OCI-LY7 (cell line): ENCODE measurements around the gene CDC42. TPM values are rescaled to one million over a fixed set of nuclear protein-coding genes. Genes with fewer than 3 reads are reported as not detected.

Source experiments
- BruUV-seq: library from RNA; stranded (reverse); fragments of 400-500 nt; replicated peaks from 2 replicates; lab custom pipeline; 2021; lab: Mats Ljungman, UMichigan
- CTCF ChIA-PET: fragments of 300-600 bp; sonication (Branson Sonifier 250); formaldehyde crosslinking; loops from one replicate; lab custom pipeline; 2022; ENCODE audit warnings: antibody characterized with exemption; ENCODE audit not compliant: unreplicated experiment; lab: Charles Lee
- POLR2A ChIA-PET: fragments of 300-600 bp; sonication (Branson Sonifier 250); formaldehyde crosslinking; loops from one replicate; lab custom pipeline; 2022; ENCODE audit warnings: antibody characterized with exemption; lab: Charles Lee
- DNase-seq: peaks from one replicate; pipeline ENCODE4 v3.0.0-alpha.2; 2015; ENCODE audit warnings: low spot score
- H2AFZ ChIP-seq: fragments of 200-600 bp; sonication (generic), shearing (Covaris generic); 2 replicates; pipeline ENCODE4 v1.6.1; 2014; ENCODE audit warnings: mild to moderate bottlenecking, antibody characterized with exemption, low read length, moderate library complexity
- H3K27ac ChIP-seq: fragments of 200-600 bp; sonication (generic); 2 replicates; pipeline ENCODE4 v1.5.1; 2014; ENCODE audit warnings: mixed run types, low read depth, mild to moderate bottlenecking, moderate library complexity, low read length, inconsistent platforms; ENCODE audit not compliant: poor library complexity, severe bottlenecking
- H3K36me3 ChIP-seq: fragments of 200-600 bp; sonication (generic); 2 replicates; pipeline ENCODE4 v1.6.1; 2014; ENCODE audit warnings: mild to moderate bottlenecking, antibody characterized with exemption, low read length, moderate library complexity, mixed read lengths; ENCODE audit not compliant: insufficient read depth
- H3K4me1 ChIP-seq: fragments of 200-600 bp; sonication (generic); 2 replicates; pipeline ENCODE4 v1.5.1; 2014; ENCODE audit warnings: mild to moderate bottlenecking, low read length; ENCODE audit not compliant: insufficient read depth, poor library complexity, severe bottlenecking
- H3K4me2 ChIP-seq: fragments of 200-600 bp; sonication (generic); 2 replicates; pipeline ENCODE4 v1.6.1; 2014; ENCODE audit warnings: mild to moderate bottlenecking, low read length
- H3K4me3 ChIP-seq: fragments of 200-600 bp; sonication (generic); 2 replicates; pipeline ENCODE4 v1.5.1; 2014; ENCODE audit warnings: mild to moderate bottlenecking, low read depth, low read length; ENCODE audit not compliant: poor library complexity, severe bottlenecking
- H3K79me2 ChIP-seq: fragments of 200-600 bp; sonication (generic); 2 replicates; pipeline ENCODE4 v1.6.1; 2016; ENCODE audit warnings: low read depth, mild to moderate bottlenecking, low read length, moderate library complexity, mixed read lengths; ENCODE audit not compliant: insufficient read depth
- H3K9me2 ChIP-seq: fragments of 200-600 bp; sonication (generic); 2 replicates; pipeline ENCODE4 v1.6.1; 2016; ENCODE audit warnings: mild to moderate bottlenecking, low read length, mixed read lengths; ENCODE audit not compliant: insufficient read depth
- H3K9me3 ChIP-seq: fragments of 200-600 bp; sonication (generic); 2 replicates; pipeline ENCODE4 v1.6.1; 2014; ENCODE audit warnings: mild to moderate bottlenecking, mixed run types, low read length, mixed read lengths
- H4K20me1 ChIP-seq: fragments of 200-600 bp; sonication (generic); 2 replicates; pipeline ENCODE4 v1.6.1; 2014; ENCODE audit warnings: mild to moderate bottlenecking, antibody characterized with exemption, low read length, moderate library complexity, mixed read lengths; ENCODE audit not compliant: insufficient read depth
- CTCF ChIP-seq: fragments of 200-600 bp; sonication (generic); conservative IDR thresholded peaks from 2 replicates; pipeline ENCODE4 v1.5.1; 2014; ENCODE audit warnings: mild to moderate bottlenecking, antibody characterized with exemption, low read length, moderate library complexity, mixed read lengths
- EZH2phosphoT487 ChIP-seq: fragments of 200-600 bp; sonication (generic); IDR thresholded peaks from 2 replicates; pipeline ENCODE4 v1.6.1; 2018; ENCODE audit warnings: low read depth, borderline replicate concordance, mild to moderate bottlenecking, mixed run types, antibody characterized with exemption, low read length, moderate library complexity, mixed read lengths
- intact Hi-C: fragments of 100-400 bp; cut with micrococcal nuclease; formaldehyde crosslinking; loops from one replicate; pipeline ENCODE4 v1.10.0; 2022; ENCODE audit not compliant: unreplicated experiment
- total RNA-seq, 2 experiments: library from RNA; depleted of rRNA in 1 of 2; stranded (reverse); fragments of >200 nt in 1 of 2; shearing (Covaris generic) in 1 of 2; gene quantifications; 2 replicates each; pipeline ENCODE4 v1.2.3, GENCODE V29; 2014 to 2022

The CDC42 gene
- total RNA-seq, 2 experiments from 2014 or later = 109 to 157 TPM

GRCh38 chr1:22053861-22054770 lies 1.6 kb downstream of the CDC42 start:
- no TSS peak for BruUV-seq
- Histone ChIP-seq H3K36me3 (peaks cover 47% of the 10 kb centered on the region), H3K4me1 (peaks cover 33% of the 10 kb centered on the region), H4K20me1 (peaks cover 25% of the 10 kb centered on the region; the same call in 1 of the 2 replicates), H3K4me2 (peak overlapping the region; percentile 92), H3K9me2 (no peaks in the 10 kb centered on the region), H3K27ac (peak overlapping the region; percentile 39), H3K79me2 (peaks cover 63% of the 10 kb centered on the region), H3K4me3 (peak overlapping the region; percentile 90), H3K9me3 (no peaks in the 10 kb centered on the region), H2AFZ (no peak overlapping the region)
- DNase-seq = no peak
- intact Hi-C loops = no loop called here
- no peak for TF ChIP-seq EZH2phosphoT487
- no peak for TF ChIP-seq CTCF
- POLR2A ChIA-PET = interaction anchor here (0.5 to 1.2 kb wide), 2 partner anchors 18 to 20 kb away, joined by 3 to 4 read pairs; no protein-coding TSS in a partner anchor
- CTCF ChIA-PET = interaction anchor here (1.1 kb wide), 1 partner anchor 37 kb away, joined by 3 read pairs; no protein-coding TSS in a partner anchor

DNA sequence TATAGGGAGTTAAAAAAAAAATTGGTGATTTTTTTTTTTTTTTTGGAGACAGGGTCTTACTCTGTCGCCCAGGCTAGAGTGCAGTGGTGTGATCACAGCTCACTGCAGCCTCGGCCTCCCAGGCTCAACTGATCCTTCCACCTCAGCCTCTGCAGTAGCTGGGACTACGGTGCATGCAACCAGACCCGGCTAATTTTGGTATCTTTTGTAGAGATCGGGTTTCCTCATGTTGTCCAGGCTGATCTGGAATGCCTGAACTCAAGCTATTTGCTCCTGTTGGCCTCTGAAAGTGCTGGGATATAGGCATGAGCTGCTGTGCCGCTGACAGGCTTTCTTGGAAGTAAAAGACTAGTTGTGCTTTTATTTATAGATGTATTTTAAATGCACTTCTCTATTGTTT lies 3.0 kb downstream of the CDC42 start:
- Histone ChIP-seq H4K20me1 (peaks cover 32% of the 10 kb centered on the region), H3K9me2 (no peaks in the 10 kb centered on the region), H3K4me3 (no peak overlapping the region), H3K36me3 (peaks cover 58% of the 10 kb centered on the region), H3K79me2 (peaks cover 76% of the 10 kb centered on the region), H2AFZ (no peak overlapping the region), H3K4me2 (peak overlapping the region; percentile 40; the same call in 1 of the 2 replicates), H3K9me3 (no peaks in the 10 kb centered on the region), H3K27ac (no peak overlapping the region), H3K4me1 (peaks cover 42% of the 10 kb centered on the region)
- CTCF ChIA-PET = no interaction called here
- POLR2A ChIA-PET = interaction anchor here (0.6 to 1.1 kb wide), 5 partner anchors 12 to 96 kb away, joined by 3 to 6 read pairs (median 3); no protein-coding TSS in a partner anchor
- intact Hi-C loops = no loop called here
- no peak for DNase-seq
- TF ChIP-seq CTCF (no peak), EZH2phosphoT487 (no peak)
- no TSS peak for BruUV-seq
